ENCODE results near the gene POLR1A. TPM values are rescaled to one million over a fixed set of nuclear protein-coding genes. Genes with fewer than 3 reads are reported as not detected.

POLR1A gene
- total and polyA plus RNA-seq, 4 donors, result 5.5 to 39.1 (median 9.7) TPM

DNA sequence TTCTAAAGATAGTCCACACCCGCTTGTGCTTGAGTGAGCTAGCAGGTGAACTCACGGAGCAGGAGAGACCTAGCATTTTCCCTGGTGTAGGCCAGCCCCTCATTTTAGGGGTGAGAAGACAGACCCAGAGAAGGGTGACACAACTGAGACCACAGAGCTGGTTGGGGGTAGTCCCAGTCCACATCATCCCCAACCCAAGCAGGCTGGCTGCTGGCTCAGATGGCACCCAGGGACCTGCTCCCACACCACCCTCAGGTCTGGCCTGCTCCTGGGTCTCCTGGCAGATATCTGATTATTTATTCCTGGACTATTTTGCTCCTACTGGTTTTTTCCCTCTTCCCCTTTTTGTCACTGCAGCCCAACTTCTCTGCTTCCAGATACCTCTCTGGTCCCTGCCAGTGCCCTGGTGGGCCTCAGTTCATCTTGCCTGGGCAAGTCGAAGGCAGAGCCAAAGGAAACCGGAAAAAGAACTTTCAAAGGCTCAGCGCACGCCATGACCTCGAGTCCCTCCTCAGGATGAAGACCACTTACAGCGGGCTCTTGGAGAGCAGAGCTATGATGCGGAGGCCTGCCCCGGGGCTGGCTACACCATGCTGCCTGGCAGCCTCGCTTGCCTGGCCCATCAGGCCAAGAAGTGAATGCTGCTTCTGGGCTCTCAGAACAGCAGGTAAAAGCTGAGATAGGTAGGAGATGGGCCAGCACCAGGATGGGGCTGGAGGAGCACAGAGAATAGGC is 72.7 kb downstream of the POLR1A start:
- no peak overlapping the region for H3K9ac ChIP-seq (ENCODE audit: insufficient read depth in 1 of 2, low read length in 2 of 2)
- ATAC-seq (ENCODE audit: insufficient read depth, low FRiP score), result no peak
- H3K4me1 ChIP-seq (ENCODE audit: control insufficient read depth in 5 of 5, insufficient read depth in 5 of 5, low read length in 5 of 5), result peaks cover 12 to 28% (median 21%) of the 10 kb centered on the region in 5 donors
- WGBS, 2 donors, result 95 to 97% methylated on average over 11 of the region's 11 CpGs
- no peaks in the 10 kb centered on the region for H3K27me3 ChIP-seq (ENCODE audit: control insufficient read depth in 3 of 3, insufficient read depth in 3 of 3, low read length in 2 of 3)
- no peaks in the 10 kb centered on the region for H3K9me3 ChIP-seq (ENCODE audit: control insufficient read depth in 4 of 4, insufficient read depth in 3 of 4, low read length in 3 of 4)
- TF ChIP-seq, protein P1, sequence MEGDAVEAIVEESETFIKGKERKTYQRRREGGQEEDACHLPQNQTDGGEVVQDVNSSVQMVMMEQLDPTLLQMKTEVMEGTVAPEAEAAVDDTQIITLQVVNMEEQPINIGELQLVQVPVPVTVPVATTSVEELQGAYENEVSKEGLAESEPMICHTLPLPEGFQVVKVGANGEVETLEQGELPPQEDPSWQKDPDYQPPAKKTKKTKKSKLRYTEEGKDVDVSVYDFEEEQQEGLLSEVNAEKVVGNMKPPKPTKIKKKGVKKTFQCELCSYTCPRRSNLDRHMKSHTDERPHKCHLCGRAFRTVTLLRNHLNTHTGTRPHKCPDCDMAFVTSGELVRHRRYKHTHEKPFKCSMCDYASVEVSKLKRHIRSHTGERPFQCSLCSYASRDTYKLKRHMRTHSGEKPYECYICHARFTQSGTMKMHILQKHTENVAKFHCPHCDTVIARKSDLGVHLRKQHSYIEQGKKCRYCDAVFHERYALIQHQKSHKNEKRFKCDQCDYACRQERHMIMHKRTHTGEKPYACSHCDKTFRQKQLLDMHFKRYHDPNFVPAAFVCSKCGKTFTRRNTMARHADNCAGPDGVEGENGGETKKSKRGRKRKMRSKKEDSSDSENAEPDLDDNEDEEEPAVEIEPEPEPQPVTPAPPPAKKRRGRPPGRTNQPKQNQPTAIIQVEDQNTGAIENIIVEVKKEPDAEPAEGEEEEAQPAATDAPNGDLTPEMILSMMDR (IDR thresholded peaks at IDR 0.05; ENCODE audit: control extremely low read depth, extremely low read depth), result no peak
- H3K27ac ChIP-seq (ENCODE audit: low read depth in 1 of 2, low read length in 1 of 2), result no peak overlapping the region
- H3K4me3 ChIP-seq, result no peak overlapping the region
- peaks cover 9 to 55% (median 40%) of the 10 kb centered on the region in 4 donors for H3K36me3 ChIP-seq (ENCODE audit: control insufficient read depth in 4 of 4, insufficient read depth in 4 of 4, low read length in 4 of 4)
- no peak for DNase-seq

DNA sequence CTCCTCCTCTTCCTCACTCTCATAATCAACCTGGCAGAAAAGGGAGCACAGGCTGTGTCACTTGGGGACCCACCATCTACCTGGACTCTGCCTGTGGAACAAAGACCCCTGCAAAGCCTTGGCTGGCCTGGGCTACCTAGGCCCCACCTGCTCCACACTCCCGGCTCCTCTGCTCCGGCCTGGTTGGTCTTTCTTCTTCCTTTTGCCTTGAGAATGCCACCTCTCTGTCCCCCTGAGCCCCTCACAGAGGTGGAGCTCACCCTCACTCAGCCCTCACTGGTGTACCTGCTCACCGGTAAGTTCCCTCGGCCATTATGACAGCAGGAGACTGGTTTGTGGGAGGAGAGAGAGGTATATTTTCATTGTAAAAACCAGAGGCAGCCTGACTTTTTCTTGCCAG is 74.1 kb downstream of the POLR1A start:
- TF ChIP-seq, protein P1 (IDR thresholded peaks at IDR 0.05; ENCODE audit: control extremely low read depth, extremely low read depth), result no peak
- no peak overlapping the region for H3K27ac ChIP-seq (ENCODE audit: low read depth in 1 of 2, low read length in 1 of 2)
- H3K4me3 ChIP-seq, result no peak overlapping the region
- ATAC-seq (ENCODE audit: insufficient read depth, low FRiP score), result no peak
- no peaks in the 10 kb centered on the region for H3K9me3 ChIP-seq (ENCODE audit: control insufficient read depth in 4 of 4, insufficient read depth in 3 of 4, low read length in 3 of 4)
- no peak for DNase-seq
- 97% methylated on average over 4 of the region's 4 CpGs for WGBS, 2 donors
- peaks cover 9 to 63% (median 48%) of the 10 kb centered on the region in 4 donors for H3K36me3 ChIP-seq (ENCODE audit: control insufficient read depth in 4 of 4, insufficient read depth in 4 of 4, low read length in 4 of 4)
- H3K27me3 ChIP-seq (ENCODE audit: control insufficient read depth in 3 of 3, insufficient read depth in 3 of 3, low read length in 2 of 3), result no peaks in the 10 kb centered on the region
- peaks cover 0 to 14% (median 12%) of the 10 kb centered on the region in 5 donors for H3K4me1 ChIP-seq (ENCODE audit: control insufficient read depth in 5 of 5, insufficient read depth in 5 of 5, low read length in 5 of 5)
- no peak overlapping the region for H3K9ac ChIP-seq (ENCODE audit: insufficient read depth in 1 of 2, low read length in 2 of 2)

DNA sequence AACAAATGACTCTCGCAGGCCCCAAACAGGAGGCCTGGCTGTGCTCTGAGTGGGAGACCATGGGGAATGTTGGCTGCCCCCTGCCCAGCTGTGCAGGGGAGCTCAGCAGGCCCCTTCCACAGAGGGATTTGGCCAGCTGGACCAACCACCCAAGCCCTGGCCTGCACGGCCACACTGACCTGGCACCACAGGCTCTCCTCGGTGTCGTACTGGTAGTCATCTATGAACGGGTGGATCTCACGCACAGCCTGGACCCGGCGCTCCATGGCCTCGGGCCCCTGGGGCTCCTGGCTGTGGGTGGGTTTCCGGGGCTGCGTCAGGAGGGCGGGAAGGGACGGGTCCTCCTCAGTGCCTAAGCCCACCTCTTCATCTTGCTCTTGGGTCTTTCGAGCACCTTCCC is 74.5 kb downstream of the POLR1A start:
- Histone ChIP-seq H3K4me3 (no peak overlapping the region), H3K4me1 (ENCODE audit: control insufficient read depth in 5 of 5, insufficient read depth in 5 of 5, low read length in 5 of 5) (peaks cover 0 to 9% (median 8%) of the 10 kb centered on the region in 5 donors), H3K36me3 (ENCODE audit: control insufficient read depth in 4 of 4, insufficient read depth in 4 of 4, low read length in 4 of 4) (peaks cover 9 to 63% (median 50%) of the 10 kb centered on the region in 4 donors), H3K9ac (ENCODE audit: insufficient read depth in 1 of 2, low read length in 2 of 2) (no peak overlapping the region), H3K9me3 (ENCODE audit: control insufficient read depth in 4 of 4, insufficient read depth in 3 of 4, low read length in 3 of 4) (no peaks in the 10 kb centered on the region), H3K27me3 (ENCODE audit: control insufficient read depth in 3 of 3, insufficient read depth in 3 of 3, low read length in 2 of 3) (no peaks in the 10 kb centered on the region), H3K27ac (ENCODE audit: low read depth in 1 of 2, low read length in 1 of 2) (no peak overlapping the region)
- TF ChIP-seq, protein P1 (IDR thresholded peaks at IDR 0.05; ENCODE audit: control extremely low read depth, extremely low read depth), result no peak
- DNase-seq, result no peak
- ATAC-seq (ENCODE audit: insufficient read depth, low FRiP score), result no peak
- 97 to 99% methylated on average over 14 of the region's 14 CpGs for WGBS, 2 donors

All from lung (tissue), 12 donors.